CD4-positive, alpha-beta T cell treated with Interferon gamma for 1 hour (primary cell): ENCODE data around the gene SRGAP2B.
A peak's percentile ranks its signal among the peaks of the same experiment; 100 is the strongest.
"Not testable (repeated sequence)": the region's sequence is repeated elsewhere in the genome, so short reads cannot be mapped to it uniquely, and the experiment has no call there.

Experiments used
- DNase-seq: peaks from one replicate; pipeline ENCODE4 v3.0.0-alpha.2; 2020

The SRGAP2B gene

DNA sequence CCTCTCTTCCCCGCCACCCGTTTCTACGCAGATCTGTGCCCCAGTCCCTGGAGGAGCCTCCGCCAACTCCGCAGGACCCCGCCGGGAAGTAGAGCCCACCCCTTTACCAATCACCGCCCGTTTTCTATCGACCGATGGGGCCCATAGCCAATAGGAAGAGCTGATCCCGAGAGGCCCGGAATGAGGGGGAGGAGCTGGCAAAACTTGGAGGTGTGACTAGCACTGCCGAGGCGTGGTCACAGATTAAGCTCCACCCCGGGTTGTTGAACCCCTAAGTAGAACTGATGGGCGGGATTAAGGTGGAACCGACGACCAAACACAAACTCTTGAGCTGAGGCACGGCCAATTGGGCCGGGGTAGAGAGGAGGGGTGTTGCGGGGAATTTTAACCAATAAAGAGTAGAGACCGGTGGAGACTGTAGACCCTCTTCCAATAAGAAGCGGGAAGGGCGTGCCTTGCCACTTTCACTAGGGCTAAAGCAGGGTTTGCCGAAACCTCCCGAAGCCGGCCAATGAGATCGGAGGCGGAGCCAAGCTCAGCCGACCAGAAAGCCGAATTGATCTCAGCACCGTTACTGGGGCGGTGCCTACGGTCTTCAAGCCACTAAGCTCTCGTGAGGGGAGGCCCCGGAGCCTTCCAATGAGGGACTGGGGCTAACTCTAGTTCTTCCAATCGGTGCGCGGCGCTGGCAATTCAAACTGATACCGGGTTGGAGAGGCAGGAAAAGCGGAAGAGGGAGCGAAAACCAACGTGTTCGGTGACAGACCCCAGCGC, at the start of gene SRGAP2B, which contains the start of gene FAM72D:
TSS of gene SRGAP2B (minus strand) at position 45 of the 774 bp plus-strand sequence. CDS start 2,427 bp downstream, outside the sequence.
TSS of gene FAM72D (plus strand) at position 691 of the 774 bp plus-strand sequence. CDS start 874 bp downstream, outside the sequence.
- not testable (repeated sequence) for DNase-seq

- not testable (repeated sequence) for DNase-seq
Measured at GRCh38 chr1:145144264-145144913, 49.3 kb upstream of the SRGAP2B start.

DNA sequence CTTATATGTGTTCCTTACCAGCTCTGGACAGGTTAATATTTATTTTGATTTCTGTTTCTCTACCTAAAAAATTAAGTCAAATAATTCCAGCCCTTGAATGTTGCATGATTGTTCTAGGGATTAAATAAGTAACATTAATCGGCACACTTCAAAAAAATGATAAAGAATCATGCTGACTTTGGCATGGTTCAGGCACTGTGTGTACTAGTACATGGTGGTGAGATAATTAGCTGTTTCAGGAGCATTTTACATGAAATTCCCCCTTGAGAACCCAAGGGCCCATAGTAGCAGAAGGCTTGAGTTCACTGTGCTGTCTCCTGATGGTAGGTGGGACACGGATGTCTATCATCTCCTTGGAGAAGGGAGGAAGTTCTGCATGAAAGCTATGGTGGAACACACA, 45.4 kb upstream of the SRGAP2B start:
- DNase-seq, result not testable (repeated sequence)

GRCh38 chr1:145134476-145134875, 39.3 kb upstream of the SRGAP2B start:
- DNase-seq, result not testable (repeated sequence)

- peak; percentile 6 for DNase-seq
Measured at GRCh38 chr1:145128697-145129469, 33.8 kb upstream of the SRGAP2B start.

DNA sequence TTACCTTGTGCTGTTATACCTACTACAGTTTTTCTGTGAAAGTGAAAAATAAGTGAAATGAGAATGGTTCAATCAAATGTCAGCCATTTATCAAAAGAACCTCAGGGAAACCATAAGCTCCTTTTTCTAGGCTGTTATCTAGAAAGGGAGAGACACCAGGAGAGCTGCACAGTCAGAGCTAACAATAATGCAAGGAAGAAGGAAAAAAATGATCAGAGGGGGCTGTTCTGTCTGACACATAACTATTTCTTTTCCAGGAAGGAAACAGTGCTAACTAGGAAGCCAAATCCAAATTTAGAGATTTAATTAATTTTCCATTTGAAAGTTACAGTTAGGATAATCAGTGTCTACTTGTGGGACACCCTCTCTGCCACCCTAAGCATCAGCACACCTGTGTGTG, 32.0 kb upstream of the SRGAP2B start:
- not testable (repeated sequence) for DNase-seq

GRCh38 chr1:145125112-145125511, 30.0 kb upstream of the SRGAP2B start:
- not testable (repeated sequence) for DNase-seq

- not testable (repeated sequence) for DNase-seq
Measured at GRCh38 chr1:145123992-145124641, 29.0 kb upstream of the SRGAP2B start.

GRCh38 chr1:145123062-145123395, 27.9 kb upstream of the SRGAP2B start:
- not testable (repeated sequence) for DNase-seq

DNA sequence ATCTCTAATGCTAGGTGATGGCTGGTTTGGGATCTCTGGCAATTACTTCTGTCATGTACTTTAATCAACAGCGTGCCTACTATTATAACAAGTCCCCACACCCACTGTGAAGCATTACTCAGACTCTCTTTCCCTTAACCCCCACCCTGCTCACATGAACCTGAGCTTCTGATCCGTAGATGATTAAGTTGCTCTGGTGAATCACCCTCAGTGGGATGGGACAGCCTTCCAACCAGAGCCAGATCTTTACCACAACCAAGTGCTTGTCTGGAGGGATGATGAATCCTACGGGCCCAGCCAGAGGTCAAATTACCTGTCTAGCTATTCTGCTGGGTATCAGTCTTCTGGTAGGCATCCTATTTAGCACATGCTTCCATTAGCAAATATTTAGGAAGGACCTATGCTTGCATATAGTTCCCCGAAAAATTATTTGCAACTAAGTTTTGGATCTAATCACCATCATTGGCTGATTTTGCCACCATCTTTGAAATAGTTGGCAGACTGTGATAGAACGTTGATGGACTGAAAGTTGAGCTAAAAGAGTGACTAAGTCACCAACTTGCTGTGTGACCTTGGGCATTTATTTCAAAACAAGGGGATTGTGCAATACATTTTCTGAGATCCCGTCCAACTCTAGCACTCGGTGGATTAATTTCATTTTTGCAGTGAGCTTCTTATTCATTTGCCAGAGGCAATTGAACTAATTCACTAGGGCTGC, 27.4 kb upstream of the SRGAP2B start:
- DNase-seq, result not testable (repeated sequence)

DNA sequence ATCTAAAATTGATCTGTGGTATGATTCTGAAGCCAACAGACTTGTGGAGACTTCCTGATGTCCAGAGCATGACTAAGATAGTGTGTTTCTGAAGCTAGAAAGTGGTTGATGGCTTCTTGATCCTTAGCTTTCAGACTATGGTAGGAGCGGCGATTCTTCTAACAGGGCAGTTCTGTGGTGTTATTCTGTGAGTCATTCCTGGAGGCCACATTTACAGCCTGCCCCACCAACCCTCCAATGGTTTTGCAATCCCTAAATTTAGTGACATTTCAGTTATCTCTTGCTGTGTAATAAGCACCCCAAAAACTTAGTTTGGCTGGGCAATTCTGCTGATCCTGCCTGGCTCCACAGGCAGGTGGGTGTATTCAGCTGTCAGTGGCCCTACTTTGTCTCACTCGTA, 24.7 kb upstream of the SRGAP2B start:
- not testable (repeated sequence) for DNase-seq

DNA sequence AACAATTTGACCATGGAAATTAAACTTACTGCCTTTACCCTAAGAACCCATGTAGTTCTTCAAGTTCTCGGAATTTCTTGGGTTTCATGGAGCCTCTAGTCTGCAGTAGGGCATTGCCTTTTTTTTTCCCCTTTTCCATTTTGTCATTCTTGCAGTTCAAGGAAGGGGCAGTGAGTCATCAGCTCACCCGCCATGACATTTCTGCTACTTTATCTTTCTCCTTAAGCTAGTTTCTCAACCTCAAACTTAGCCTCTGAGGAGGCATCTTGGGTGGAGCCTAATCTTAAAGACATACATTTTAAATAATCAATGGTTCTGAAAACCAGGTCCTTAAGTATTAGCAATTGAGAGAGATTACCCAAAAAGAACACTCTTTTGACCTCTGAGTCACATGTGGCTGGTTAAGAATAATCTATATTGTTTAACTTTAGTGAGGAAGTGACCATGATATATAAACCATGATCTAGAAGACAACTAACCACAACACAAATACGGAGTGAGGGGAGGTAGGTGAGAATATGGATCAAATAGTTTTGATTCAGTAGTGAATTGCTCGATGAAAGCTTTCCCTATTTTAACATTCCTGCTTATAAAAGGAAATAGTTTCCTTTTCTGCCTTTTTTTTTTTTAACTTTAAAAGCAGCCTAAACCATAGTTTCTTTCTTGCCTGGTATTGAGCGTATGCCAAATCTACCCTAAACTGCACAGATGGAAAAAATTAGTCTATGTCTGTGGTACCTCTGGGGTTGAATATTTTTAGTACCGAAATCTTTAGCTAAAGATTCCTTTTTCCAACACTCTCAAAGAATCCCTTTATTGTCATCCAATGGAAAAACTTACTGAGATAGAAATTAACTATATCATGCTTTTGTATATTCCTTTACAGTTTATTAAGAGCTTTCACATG, 20.7 kb upstream of the SRGAP2B start:
- not testable (repeated sequence) for DNase-seq

DNA sequence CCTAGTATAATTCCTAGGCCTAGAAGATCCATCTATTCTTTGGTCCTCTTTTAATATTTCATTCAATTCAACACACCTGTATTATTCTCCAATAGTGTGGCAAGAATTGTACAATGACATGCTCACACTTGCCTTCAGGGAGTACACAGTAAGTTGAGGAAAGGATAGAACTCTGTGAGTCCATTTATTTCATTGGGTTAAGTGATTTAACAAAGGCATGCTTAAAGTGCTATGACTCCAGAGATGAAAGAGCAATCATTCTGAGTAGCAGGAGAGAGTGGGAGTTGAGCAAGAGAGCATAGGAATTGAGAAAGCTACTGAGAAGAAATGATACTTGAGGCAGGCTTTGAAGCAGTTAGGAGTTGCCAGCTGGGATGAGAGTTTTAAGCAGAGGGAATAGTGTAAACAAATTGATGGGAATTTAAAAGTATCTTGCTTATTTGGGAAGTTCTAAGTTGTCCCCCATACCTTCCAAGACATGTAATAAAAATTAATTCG, 19.5 kb upstream of the SRGAP2B start:
- DNase-seq, result not testable (repeated sequence)

- not testable (repeated sequence) for DNase-seq
Measured at GRCh38 chr1:145112703-145113102, 17.6 kb upstream of the SRGAP2B start.

GRCh38 chr1:145111674-145112073, 16.5 kb upstream of the SRGAP2B start:
- not testable (repeated sequence) for DNase-seq

DNA sequence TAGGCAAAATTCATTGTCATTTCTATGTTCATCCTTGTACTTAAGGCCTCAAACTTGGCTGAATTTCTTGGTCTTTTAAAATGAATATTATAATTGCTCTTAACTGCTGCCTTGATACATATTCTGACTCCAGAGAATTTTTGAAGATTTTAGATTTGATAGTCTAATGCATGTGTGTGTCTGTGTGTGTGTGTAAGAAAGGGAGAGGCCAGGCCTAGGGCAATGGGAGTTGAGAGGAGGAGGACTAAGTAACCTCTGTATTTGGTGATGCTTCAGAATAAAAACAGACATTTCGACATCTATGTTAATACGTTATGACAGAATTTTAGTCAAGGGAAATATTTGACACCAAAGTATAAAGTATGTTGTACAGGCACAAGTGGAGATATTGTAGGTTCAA, 8.2 kb upstream of the SRGAP2B start:
- DNase-seq, result not testable (repeated sequence)

DNA sequence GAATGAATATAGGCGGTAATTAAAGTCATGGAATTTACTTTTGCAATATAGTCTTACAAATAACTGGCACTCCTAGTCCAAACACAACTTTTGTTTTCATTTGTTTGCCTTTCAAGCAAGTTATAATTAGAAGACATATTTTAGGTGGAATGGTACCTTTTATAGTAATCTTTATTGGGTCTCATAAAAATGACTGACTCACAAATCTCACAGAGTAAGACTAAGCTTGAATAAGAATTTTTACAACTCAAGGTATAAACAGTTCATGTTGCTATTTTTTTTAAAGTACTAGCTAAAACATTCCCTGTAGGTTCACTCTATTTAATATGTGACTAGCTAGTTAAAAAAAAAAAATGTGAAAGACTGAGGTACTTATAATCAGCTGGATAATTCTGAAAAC, 6.6 kb upstream of the SRGAP2B start:
- not testable (repeated sequence) for DNase-seq

DNA sequence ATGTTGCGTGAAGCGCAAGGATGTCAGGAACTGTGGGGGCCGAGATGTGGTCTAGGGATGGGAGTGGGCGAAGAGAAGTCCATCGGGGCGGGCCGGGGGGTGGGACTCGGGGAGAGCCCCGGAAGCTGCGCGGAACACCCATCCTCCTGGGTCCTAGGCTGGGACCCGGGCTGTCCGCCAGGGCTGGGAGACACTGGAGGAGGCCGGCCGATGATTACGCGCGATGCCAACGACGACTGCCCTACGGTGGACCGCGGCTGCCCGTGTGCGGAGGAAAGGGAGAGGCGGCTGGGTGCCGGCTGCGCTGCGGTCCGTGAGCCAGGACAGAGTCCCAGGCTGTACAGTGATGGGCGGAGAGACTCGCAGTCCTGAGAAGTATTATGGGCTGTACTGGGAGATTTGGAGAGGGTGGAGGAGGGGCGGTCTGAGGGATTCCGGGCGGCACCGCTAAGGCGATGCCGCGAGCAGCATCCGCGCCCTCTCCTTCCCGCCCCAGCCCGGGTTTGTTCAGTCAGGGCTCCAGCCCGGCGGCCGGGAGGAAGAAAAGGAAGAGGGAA, 395 bp downstream of the SRGAP2B start:
- not testable (repeated sequence) for DNase-seq

DNA sequence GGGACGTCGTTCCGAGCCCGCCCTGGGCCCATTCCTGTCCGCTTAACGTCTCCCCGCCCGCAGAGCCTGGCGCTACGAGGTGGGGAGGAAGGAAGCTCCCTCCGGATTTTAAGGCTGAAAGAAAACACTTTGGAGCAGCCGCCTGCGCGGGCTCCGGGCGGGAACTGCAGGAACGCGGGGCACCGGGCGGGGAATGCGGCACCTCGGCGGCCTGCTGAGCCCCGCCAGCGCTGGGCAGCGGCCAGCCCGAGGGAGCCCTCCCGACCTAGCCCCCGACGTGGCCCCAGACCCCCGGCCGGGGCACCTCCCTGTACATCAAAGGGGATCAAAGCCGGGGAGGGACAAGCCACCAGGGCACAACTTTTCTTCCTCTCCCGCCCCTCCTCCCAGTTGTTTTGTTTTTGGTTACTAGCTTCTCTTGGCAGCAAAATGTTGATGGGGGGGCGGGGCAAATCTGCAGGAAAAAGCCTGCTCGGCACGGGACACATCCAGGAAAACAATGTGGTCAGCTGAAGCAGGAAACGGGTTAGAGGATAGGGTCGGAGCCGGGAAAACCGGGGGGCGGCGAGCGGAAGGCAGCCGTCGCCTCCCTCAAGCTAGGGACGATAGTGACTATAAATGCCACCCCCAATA, 1.5 kb downstream of the SRGAP2B start:
- DNase-seq, result peak; percentile 12
